Thoracic aorta (tissue), 2 donors: ENCODE results near the gene UBA52. TPM values are rescaled to one million over a fixed set of nuclear protein-coding genes. Genes with fewer than 3 reads are reported as not detected.

Source experiments
- ATAC-seq: fragments of 150-250 bp; one replicate; pipeline ENCODE4 v1.8.0; 2017; ENCODE audit warnings: low read depth; ENCODE audit not compliant: insufficient number of reproducible peaks, low FRiP score
- DNase-seq: peaks from one replicate; pipeline ENCODE4 v3.0.0-alpha.2; 2020; ENCODE audit warnings: low spot score
- H3K27ac ChIP-seq, 2 donors: fragments of 200-600 bp; sonication (generic); 1 replicate in 1 of 2; 2 replicates in 1 of 2; pipeline ENCODE4 v1.5.1; 2016; ENCODE audit warnings: mild to moderate bottlenecking in 2 of 2, moderate library complexity in 2 of 2
- H3K27me3 ChIP-seq: fragments of 200-600 bp; sonication (generic); replicated peaks from 2 replicates; pipeline ENCODE4 v1.6.0; 2016; ENCODE audit warnings: mild to moderate bottlenecking; ENCODE audit not compliant: insufficient read depth
- H3K36me3 ChIP-seq: fragments of 200-600 bp; sonication (generic); one replicate; pipeline ENCODE4 v1.5.1; 2016
- H3K4me1 ChIP-seq, 2 donors: fragments of 200-600 bp; sonication (generic); 1 replicate in 1 of 2; 2 replicates in 1 of 2; pipeline versions ENCODE4 v1.5.1 to v1.6.0; 2016; ENCODE audit warnings: low read depth in 2 of 2, mild to moderate bottlenecking in 1 of 2; ENCODE audit not compliant: control insufficient read depth in 1 of 2
- H3K4me3 ChIP-seq: fragments of 200-600 bp; sonication (generic); 2 replicates; pipeline ENCODE4 v1.5.1; 2016; ENCODE audit warnings: mild to moderate bottlenecking
- H3K9me3 ChIP-seq: fragments of 200-600 bp; sonication (generic); 2 replicates; pipeline ENCODE4 v1.5.1; 2016
- CTCF ChIP-seq: fragments of 200-600 bp; sonication (generic); IDR thresholded peaks from one replicate; pipeline ENCODE4 v1.5.1; 2019; ENCODE audit warnings: antibody characterized with exemption
- total RNA-seq, 2 donors: library from RNA; depleted of rRNA; stranded (reverse); fragments of >200 nt; gene quantifications; one replicate each; pipeline versions ENCODE4 v1.1.0 to v1.2.3, GENCODE V29; 2016

UBA52 gene
- total RNA-seq, 2 donors from 2014 or later, result 306 to 438 TPM

GRCh38 chr19:18541992-18542940, 29.4 kb upstream of the UBA52 start:
- no peaks in the 10 kb centered on the region for H3K27me3 ChIP-seq
- TF ChIP-seq CTCF, result no peak
- no peak for ATAC-seq

GRCh38 chr19:18542941-18543813, 28.5 kb upstream of the UBA52 start, which contains the start of gene FKBP8:
FKBP8 (minus strand) TSS chr19:18543573; CDS start chr19:18541970, 1,603 bp downstream.
- peaks cover 18% of the 10 kb centered on the region for H3K36me3 ChIP-seq
- peak within 1 kb of the TSS; percentile 75 to 79 for H3K27ac ChIP-seq
- no peak for TF ChIP-seq CTCF
- peaks cover 11 to 20% of the 10 kb centered on the region in 2 donors for H3K4me1 ChIP-seq
- peak; percentile 69 for DNase-seq
- peak; percentile 62 for ATAC-seq
- no peaks in the 10 kb centered on the region for H3K9me3 ChIP-seq
- peak within 1 kb of the TSS; percentile 82 for H3K4me3 ChIP-seq
- no peaks in the 10 kb centered on the region for H3K27me3 ChIP-seq

More at GRCh38 chr19:18541992-18542940, 29.4 kb upstream of the UBA52 start:
- no peaks in the 10 kb centered on the region for H3K9me3 ChIP-seq
- peaks cover 26% of the 10 kb centered on the region for H3K36me3 ChIP-seq
- peak overlapping the region; percentile 82 for H3K4me3 ChIP-seq
- peak overlapping the region; percentile 53 to 75 for H3K27ac ChIP-seq
- no peak for DNase-seq
- H3K4me1 ChIP-seq, result peaks cover 11 to 20% of the 10 kb centered on the region in 2 donors

- Histone ChIP-seq H3K4me3 (peak overlapping the region; percentile 82), H3K36me3 (peaks cover 18% of the 10 kb centered on the region), H3K27me3 (no peaks in the 10 kb centered on the region), H3K9me3 (no peaks in the 10 kb centered on the region), H3K4me1 (peaks cover 11 to 20% of the 10 kb centered on the region in 2 donors), H3K27ac (no peak overlapping the region)
- TF ChIP-seq CTCF, result no peak
- ATAC-seq (peak; percentile 39), DNase-seq (no peak)
Observed at GRCh38 chr19:18543814-18544475, 27.7 kb upstream of the UBA52 start.

DNA sequence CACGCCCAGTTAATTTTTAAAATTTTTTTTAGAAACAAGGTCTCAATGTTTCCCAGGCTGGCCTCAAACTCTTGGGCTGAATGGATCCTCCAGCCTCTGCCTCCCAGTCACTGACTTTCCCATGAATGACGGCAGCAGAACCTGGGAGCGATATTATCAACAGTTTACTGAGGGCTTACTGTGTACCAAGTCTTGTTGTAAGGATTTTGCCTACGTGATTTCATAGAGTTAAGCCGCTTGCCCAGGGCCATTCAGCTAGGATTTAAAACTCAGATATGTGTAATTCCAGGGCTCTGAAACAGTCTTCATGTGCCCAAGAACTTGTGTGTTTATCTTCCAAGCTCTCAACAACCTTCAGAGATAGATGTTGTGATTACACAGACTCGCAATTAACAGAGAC, 20.0 kb upstream of the UBA52 start:
- no peak for ATAC-seq
- Histone ChIP-seq H3K36me3 (no peaks in the 10 kb centered on the region), H3K27me3 (no peaks in the 10 kb centered on the region), H3K4me3 (no peak overlapping the region), H3K4me1 (no peaks in the 10 kb centered on the region), H3K9me3 (no peaks in the 10 kb centered on the region), H3K27ac (no peak overlapping the region)
- TF ChIP-seq CTCF, result no peak
- DNase-seq, result no peak
